K562 (cell line): ENCODE measurements around the gene KRTAP10-9. TPM values are rescaled to one million over a fixed set of nuclear protein-coding genes. Genes with fewer than 3 reads are reported as not detected.

Experiments
- ATAC-seq: fragments of 200-7000 bp; cut with Tn5 transposase; 3 replicates; pipeline ENCODE4 v1.9.1; 2020; ENCODE audit warnings: moderate library complexity
- BruUV-seq: library from RNA; stranded (reverse); fragments of 400-500 nt; replicated peaks from 2 replicates; lab custom pipeline; 2021; lab: Mats Ljungman, UMichigan
- CTCF ChIA-PET: fragments of 300-600 bp; formaldehyde crosslinking; extraction: SDS; loops from one replicate; lab custom pipeline; 2021; ENCODE audit warnings: low intra/inter-chr PET ratio; lab: Yijun Ruan, JAX
- POLR2A ChIA-PET: fragments of 300-600, 350-650 bp; sonication (Branson Sonifier 250); formaldehyde crosslinking; extraction: SDS; loops from one replicate; lab custom pipeline; 2021; ENCODE audit warnings: antibody characterized with exemption, inconsistent platforms; lab: Yijun Ruan, JAX
- DNase-seq, 4 experiments: peaks; one replicate each; pipeline versions ENCODE4 v3.0.0 to v3.0.0-alpha.2; 2011 to 2018; ENCODE audit warnings: low spot score in 3 of 4, mixed read lengths in 3 of 4; ENCODE audit errors: extremely low read depth in 1 of 4
- FAIRE-seq: peaks from 2 replicates; lab custom pipeline; 2011; peaks lifted over from hg19 to GRCh38; lab: Jason Lieb, UNC
- H2AFZ ChIP-seq: 2 replicates; pipeline ENCODE4 v1.6.0; 2011; ENCODE audit warnings: low read depth, low read length, control low read depth, inconsistent platforms
- H3K27ac ChIP-seq: fragments of 200-600 bp; 3 replicates; pipeline ENCODE4 v1.8.0; 2011; ENCODE audit warnings: low read depth, mild to moderate bottlenecking, control low read depth, inconsistent platforms, low read length, moderate library complexity, mixed read lengths; ENCODE audit errors: extremely low read depth
- H3K27me3 ChIP-seq, 2 experiments: fragments of 300-600 bp in 1 of 2; 2 replicates in 1 of 2; 3 replicates in 1 of 2; pipeline versions ENCODE4 v1.6.0 to v1.8.0; 2011; ENCODE audit warnings: inconsistent platforms in 2 of 2, low read length in 2 of 2, mild to moderate bottlenecking in 1 of 2, mixed read lengths in 1 of 2, moderate library complexity in 1 of 2; ENCODE audit not compliant: control insufficient read depth in 2 of 2, insufficient read depth in 2 of 2
- H3K36me3 ChIP-seq: fragments of 300-600 bp; 3 replicates; pipeline ENCODE4 v1.8.0; 2011; ENCODE audit warnings: mild to moderate bottlenecking, low read length, inconsistent platforms; ENCODE audit not compliant: control insufficient read depth, insufficient read depth
- H3K4me1 ChIP-seq, 2 experiments: fragments of 200-600 bp in 1 of 2; replicated peaks in 1 of 2; 2 replicates in 1 of 2; 3 replicates in 1 of 2; pipeline versions ENCODE4 v1.5.1 to v1.8.0; 2011; ENCODE audit warnings: inconsistent platforms in 2 of 2, low read length in 2 of 2, mild to moderate bottlenecking in 1 of 2, mixed read lengths in 1 of 2, moderate library complexity in 1 of 2; ENCODE audit not compliant: control insufficient read depth in 2 of 2, insufficient read depth in 2 of 2
- H3K4me2 ChIP-seq: 2 replicates; pipeline ENCODE4 v1.6.1; 2011; ENCODE audit warnings: low read length, control low read depth, inconsistent platforms, mixed read lengths; ENCODE audit not compliant: insufficient read depth
- H3K4me3 ChIP-seq: fragments of 200-600 bp; sonication (generic), shearing (Covaris generic); 2 replicates; pipeline ENCODE4 v1.5.1; 2016; ENCODE audit warnings: control low read depth, inconsistent platforms
- H3K79me2 ChIP-seq: fragments of 200-600 bp; 3 replicates; pipeline ENCODE4 v1.8.0; 2011; ENCODE audit warnings: low read length, inconsistent platforms; ENCODE audit not compliant: control insufficient read depth, insufficient read depth
- H3K9ac ChIP-seq, 2 experiments: 2 replicates each; pipeline versions ENCODE4 v1.6.0 to v1.6.1; 2011; ENCODE audit warnings: low read depth in 2 of 2, low read length in 2 of 2, control low read depth in 1 of 2, inconsistent platforms in 1 of 2, mild to moderate bottlenecking in 1 of 2, mixed read lengths in 1 of 2; ENCODE audit not compliant: insufficient read depth in 1 of 2
- H3K9me1 ChIP-seq: one replicate; pipeline ENCODE4 v1.6.0; 2011; ENCODE audit warnings: inconsistent platforms, mild to moderate bottlenecking, low read length, moderate library complexity; ENCODE audit not compliant: control insufficient read depth, insufficient read depth
- H3K9me3 ChIP-seq: replicated peaks from 2 replicates; pipeline ENCODE4 v1.5.1; 2011; ENCODE audit warnings: low read depth, low read length, inconsistent platforms; ENCODE audit not compliant: control insufficient read depth, insufficient read depth
- H4K20me1 ChIP-seq: replicated peaks from 2 replicates; pipeline ENCODE4 v1.6.1; 2011; ENCODE audit warnings: low read length, inconsistent platforms, mixed read lengths; ENCODE audit not compliant: control insufficient read depth, insufficient read depth
- ARHGAP35 ChIP-seq: fragments of 450-650 bp; IDR thresholded peaks from 2 replicates; pipeline ENCODE4 v1.6.1; 2018; ENCODE audit not compliant: partially characterized antibody
- BRD9 ChIP-seq: fragments of 450-650 bp; IDR thresholded peaks from 2 replicates; pipeline ENCODE4 v1.6.1; 2018; ENCODE audit warnings: low read depth; ENCODE audit not compliant: partially characterized antibody
- KHSRP ChIP-seq: fragments of 450-650 bp; IDR thresholded peaks from 2 replicates; pipeline ENCODE4 v1.6.1; 2017
- NCOA2 ChIP-seq, 2 experiments: fragments of 450-650 bp; IDR thresholded peaks; 2 replicates each; pipeline ENCODE4 v1.6.1; 2018; ENCODE audit warnings: mild to moderate bottlenecking in 2 of 2, moderate library complexity in 1 of 2; ENCODE audit not compliant: partially characterized antibody in 2 of 2
- RB1 ChIP-seq: fragments of 450-650 bp; IDR thresholded peaks from 2 replicates; pipeline ENCODE4 v1.6.1; 2017; ENCODE audit warnings: low read depth, mild to moderate bottlenecking
- RBM34 ChIP-seq: fragments of 200-400 bp; formaldehyde crosslinking; IDR thresholded peaks from 2 replicates; pipeline ENCODE4 v1.6.1; 2018; ENCODE audit warnings: low read length, borderline replicate concordance; ENCODE audit not compliant: insufficient read depth
- RFX1 ChIP-seq: fragments of 450-650 bp; IDR thresholded peaks from 2 replicates; pipeline ENCODE4 v1.6.1; 2016; ENCODE audit warnings: mild to moderate bottlenecking, moderate library complexity
- TCF3 ChIP-seq: sonication (generic); formaldehyde crosslinking; IDR thresholded peaks from 2 replicates; pipeline ENCODE4 v1.4.0; 2020; ENCODE audit warnings: mild to moderate bottlenecking, missing genetic modification reagents
- WGBS: fragments of 100-300 bp; shearing (Covaris generic); methylation state at CpG from one replicate; pipeline ENCODE4 v1.1.6; 2016; ENCODE audit warnings: low coverage, mixed read lengths; ENCODE audit not compliant: insufficient coverage; ENCODE audit errors: missing lambda C conversion rate; 5-methylcytosine and 5-hydroxymethylcytosine counted together
- in situ Hi-C: fragments of 300-500 bp; cut with MboI; formaldehyde crosslinking; loops from 4 replicates; pipeline ENCODE4 v1.15.0; 2018; ENCODE audit warnings: inconsistent platforms, mixed read lengths
- intact Hi-C: fragments of 100-400 bp; cut with micrococcal nuclease; formaldehyde crosslinking; loops from 2 replicates; pipeline ENCODE4 v1.14.2; 2022
- polyA plus RNA-seq, 8 experiments: library from polyadenylated mRNA; depleted of rRNA in 4 of 8; stranded (reverse) in 5 of 8; unstranded in 3 of 8; fragments of >200 nt; fragmentation: Nextera tagmentation in 2 of 8; fragmentation: Illumina TruSeq in 1 of 8; extraction: Ambion mirVana in 2 of 8; extraction: Trizol in 1 of 8; gene quantifications; 2 replicates each; pipeline versions ENCODE4 v1.2.1 to v1.2.3, GENCODE V29; 2011 to 2014; ENCODE audit warnings: inconsistent platforms in 1 of 8, missing spikeins in 1 of 8
- total RNA-seq, 7 experiments: library from RNA; depleted of rRNA in 6 of 7; stranded (reverse); fragments of >200 nt in 6 of 7; fragmentation: Illumina TruSeq in 2 of 7; extraction: Trizol in 2 of 7; gene quantifications; 2 replicates each; pipeline versions ENCODE4 v1.2.1 to v1.2.3, GENCODE V29; 2011 to 2021; ENCODE audit warnings: low replicate concordance in 1 of 7
- TF ChIP-seq, protein P1 (sequence below): sonication (generic); formaldehyde crosslinking; IDR thresholded peaks from 2 replicates; pipeline ENCODE4 v1.8.0; 2023; ENCODE audit warnings: mild to moderate bottlenecking, missing genetic modification reagents
- TF ChIP-seq, protein P2 (sequence below): fragments of 250-450 bp; sonication (Bioruptor Pico); IDR thresholded peaks from 2 replicates; pipeline ENCODE4 v1.8.0; 2021; ENCODE audit warnings: moderate library complexity, mild to moderate bottlenecking, inconsistent platforms
- TF ChIP-seq, protein P3 (sequence below): fragments of 250-450 bp; sonication (Bioruptor Pico); IDR thresholded peaks from 2 replicates; pipeline ENCODE4 v1.5.1; 2021; ENCODE audit warnings: mild to moderate bottlenecking
- TF ChIP-seq, protein P4 (sequence below): fragments of 250-450 bp; sonication (Bioruptor Pico); IDR thresholded peaks from 2 replicates; pipeline ENCODE4 v1.5.0; 2021

Gene KRTAP10-9
- total and polyA plus RNA-seq, 9 of the 15 experiments (the other 6 are each of a cell fraction or from before 2014, with no cell fraction given), result not detected

DNA sequence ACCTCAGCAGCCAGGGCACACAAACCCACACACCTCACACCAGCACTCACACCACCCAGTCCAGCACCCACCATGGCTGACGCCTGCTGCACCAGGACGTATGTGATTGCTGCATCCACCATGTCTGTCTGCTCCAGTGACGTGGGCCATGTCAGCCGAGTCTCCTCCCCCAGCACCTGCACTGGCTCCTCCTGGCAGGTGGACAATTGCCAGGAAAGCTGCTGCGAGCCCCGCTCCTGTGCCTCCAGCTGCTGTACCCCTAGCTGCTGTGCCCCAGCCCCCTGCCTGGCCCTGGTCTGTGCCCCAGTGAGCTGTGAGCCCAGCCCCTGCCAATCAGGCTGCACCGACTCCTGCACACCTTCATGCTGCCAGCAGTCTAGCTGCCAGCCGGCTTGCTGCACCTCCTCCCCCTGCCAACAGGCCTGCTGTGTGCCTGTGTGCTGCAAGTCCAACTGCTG, 14.8 kb upstream of the KRTAP10-9 start, which contains the start of gene KRTAP10-8:
KRTAP10-8 (plus strand) TSS at position 51 of the 458 bp plus-strand sequence; CDS start at position 73, 22 bp downstream.
- Histone ChIP-seq H3K9me1 (peaks cover 3% of the 10 kb centered on the region), H3K27me3 (peaks cover 14 to 42% of the 10 kb centered on the region in 2 experiments; a peak in 4 of 5 replicates), H3K4me1 (peaks cover 0 to 10% of the 10 kb centered on the region in 2 experiments; a peak in 2 of 5 replicates), H3K4me3 (no peak within 1 kb of the TSS), H3K36me3 (no peaks in the 10 kb centered on the region), H3K4me2 (no peak within 1 kb of the TSS), H2AFZ (no peak within 1 kb of the TSS), H4K20me1 (no peaks in the 10 kb centered on the region), H3K9ac (no peak within 1 kb of the TSS), H3K79me2 (no peaks in the 10 kb centered on the region), H3K9me3 (no peaks in the 10 kb centered on the region; the same call in none of the 2 replicates), H3K27ac (no peak within 1 kb of the TSS)
- TF ChIP-seq, protein P1, sequence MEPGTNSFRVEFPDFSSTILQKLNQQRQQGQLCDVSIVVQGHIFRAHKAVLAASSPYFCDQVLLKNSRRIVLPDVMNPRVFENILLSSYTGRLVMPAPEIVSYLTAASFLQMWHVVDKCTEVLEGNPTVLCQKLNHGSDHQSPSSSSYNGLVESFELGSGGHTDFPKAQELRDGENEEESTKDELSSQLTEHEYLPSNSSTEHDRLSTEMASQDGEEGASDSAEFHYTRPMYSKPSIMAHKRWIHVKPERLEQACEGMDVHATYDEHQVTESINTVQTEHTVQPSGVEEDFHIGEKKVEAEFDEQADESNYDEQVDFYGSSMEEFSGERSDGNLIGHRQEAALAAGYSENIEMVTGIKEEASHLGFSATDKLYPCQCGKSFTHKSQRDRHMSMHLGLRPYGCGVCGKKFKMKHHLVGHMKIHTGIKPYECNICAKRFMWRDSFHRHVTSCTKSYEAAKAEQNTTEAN (CRISPR knock-in tag), result no peak
- in situ Hi-C loops (no loop called here), intact Hi-C loops (no loop called here)
- CTCF ChIA-PET, result no interaction called here
- POLR2A ChIA-PET, result no interaction called here
- FAIRE-seq (no peak), ATAC-seq (no peak), DNase-seq (no peak)
- no TSS peak for BruUV-seq
- WGBS, result 1% methylated on average over 8 of the region's 8 CpGs

DNA sequence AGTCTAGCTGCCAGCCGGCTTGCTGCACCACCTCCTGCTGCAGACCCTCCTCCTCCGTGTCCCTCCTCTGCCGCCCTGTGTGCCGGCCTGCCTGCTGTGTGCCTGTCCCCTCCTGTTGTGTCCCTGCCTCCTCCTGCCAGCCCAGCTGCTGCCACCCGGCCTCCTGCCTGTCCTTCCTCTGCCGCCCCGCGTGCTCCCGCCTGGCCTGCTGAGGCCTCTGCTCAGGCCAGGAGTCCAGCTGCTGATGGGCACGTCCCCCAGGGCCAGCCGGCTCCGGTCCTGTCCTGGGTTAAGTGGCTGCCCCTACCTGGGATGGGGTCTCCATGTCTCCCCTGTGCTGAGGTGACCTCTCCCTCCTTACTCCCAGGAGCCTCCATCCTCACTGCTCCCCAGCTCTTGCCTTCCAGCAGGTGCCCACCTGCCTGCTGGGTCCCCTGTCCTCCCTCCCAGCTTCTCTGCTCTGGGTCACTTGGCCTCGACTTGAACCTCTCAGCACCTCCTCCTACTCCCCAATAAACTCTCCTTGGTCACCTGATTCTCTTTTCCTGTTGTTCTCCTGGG, 14.1 kb upstream of the KRTAP10-9 start:
- Histone ChIP-seq H3K4me2 (no peak overlapping the region), H3K36me3 (no peaks in the 10 kb centered on the region), H3K9me3 (no peaks in the 10 kb centered on the region; the same call in none of the 2 replicates), H4K20me1 (no peaks in the 10 kb centered on the region), H3K4me3 (no peak overlapping the region), H3K4me1 (peaks cover 0 to 10% of the 10 kb centered on the region in 2 experiments; a peak in 2 of 5 replicates), H2AFZ (no peak overlapping the region), H3K79me2 (no peaks in the 10 kb centered on the region), H3K27me3 (peaks cover 14 to 44% of the 10 kb centered on the region in 2 experiments; a peak in 4 of 5 replicates), H3K9ac (no peak overlapping the region), H3K9me1 (peaks cover 3% of the 10 kb centered on the region), H3K27ac (no peak overlapping the region)
- ATAC-seq, result no peak
- ChIA-PET POLR2A (no interaction called here), CTCF (no interaction called here)
- DNase-seq, result no peak
- WGBS, result 0% methylated on average over 8 of the region's 13 CpGs
- intact Hi-C loops, result no loop called here
- FAIRE-seq, result no peak
- in situ Hi-C loops, result no loop called here
- BruUV-seq, result no TSS peak
- TF ChIP-seq NCOA2 (IDR thresholded peaks at IDR 0.05; ENCODE audit: partially characterized antibody in 2 of 2) (no peak), RFX1 (no peak), KHSRP (no peak), TCF3 (CRISPR knock-in tag) (no peak), RBM34 (no peak), RB1 (no peak), ARHGAP35 (no peak), BRD9 (no peak)
- TF ChIP-seq, protein P2, sequence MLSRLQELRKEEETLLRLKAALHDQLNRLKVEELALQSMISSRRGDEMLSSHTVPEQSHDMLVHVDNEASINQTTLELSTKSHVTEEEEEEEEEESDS (CRISPR knock-in tag), result no peak
- TF ChIP-seq, protein P3, sequence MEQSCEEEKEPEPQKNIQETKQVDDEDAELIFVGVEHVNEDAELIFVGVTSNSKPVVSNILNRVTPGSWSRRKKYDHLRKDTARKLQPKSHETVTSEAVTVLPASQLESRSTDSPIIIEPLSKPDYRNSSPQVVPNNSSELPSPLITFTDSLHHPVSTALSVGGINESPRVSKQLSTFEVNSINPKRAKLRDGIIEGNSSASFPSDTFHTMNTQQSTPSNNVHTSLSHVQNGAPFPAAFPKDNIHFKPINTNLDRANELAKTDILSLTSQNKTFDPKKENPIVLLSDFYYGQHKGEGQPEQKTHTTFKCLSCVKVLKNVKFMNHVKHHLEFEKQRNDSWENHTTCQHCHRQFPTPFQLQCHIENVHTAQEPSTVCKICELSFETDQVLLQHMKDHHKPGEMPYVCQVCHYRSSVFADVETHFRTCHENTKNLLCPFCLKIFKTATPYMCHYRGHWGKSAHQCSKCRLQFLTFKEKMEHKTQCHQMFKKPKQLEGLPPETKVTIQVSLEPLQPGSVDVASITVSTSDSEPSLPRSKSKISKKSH (CRISPR knock-in tag), result no peak
- TF ChIP-seq, protein P4, sequence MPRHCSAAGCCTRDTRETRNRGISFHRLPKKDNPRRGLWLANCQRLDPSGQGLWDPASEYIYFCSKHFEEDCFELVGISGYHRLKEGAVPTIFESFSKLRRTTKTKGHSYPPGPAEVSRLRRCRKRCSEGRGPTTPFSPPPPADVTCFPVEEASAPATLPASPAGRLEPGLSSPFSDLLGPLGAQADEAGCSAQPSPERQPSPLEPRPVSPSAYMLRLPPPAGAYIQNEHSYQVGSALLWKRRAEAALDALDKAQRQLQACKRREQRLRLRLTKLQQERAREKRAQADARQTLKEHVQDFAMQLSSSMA, result no peak
